NT2/D1 (cell line): ENCODE results near the gene HSD17B8.

Experiments used
- DNase-seq: peaks from one replicate; pipeline ENCODE4 v3.0.0-alpha.2; 2011; ENCODE audit warnings: low read depth, low spot score
- H3K27me3 ChIP-seq: 2 replicates; pipeline ENCODE4 v1.6.0; 2011; ENCODE audit warnings: mild to moderate bottlenecking; ENCODE audit not compliant: insufficient read length, insufficient read depth
- H3K36me3 ChIP-seq: 2 replicates; pipeline ENCODE4 v1.6.1; 2011; ENCODE audit warnings: mild to moderate bottlenecking, low read length, mixed read lengths; ENCODE audit not compliant: insufficient read depth, insufficient read length
- H3K4me1 ChIP-seq: 2 replicates; pipeline ENCODE4 v1.5.1; 2011; ENCODE audit not compliant: insufficient read depth, insufficient read length
- H3K4me3 ChIP-seq: 2 replicates; pipeline ENCODE4 v1.5.1; 2011; ENCODE audit warnings: low read depth; ENCODE audit not compliant: insufficient read length
- H3K9ac ChIP-seq: 2 replicates; pipeline ENCODE4 v1.6.0; 2011; ENCODE audit warnings: low read depth; ENCODE audit not compliant: insufficient read length
- H3K9me3 ChIP-seq: 2 replicates; pipeline ENCODE4 v1.5.1; 2011; ENCODE audit warnings: mild to moderate bottlenecking, low read length; ENCODE audit not compliant: insufficient read depth
- SUZ12 ChIP-seq: IDR thresholded peaks from 2 replicates; pipeline ENCODE4 v1.6.1; 2011; ENCODE audit not compliant: insufficient read length, insufficient read depth; ENCODE audit errors: extremely low read depth
- YY1 ChIP-seq: IDR thresholded peaks from 2 replicates; pipeline ENCODE4 v1.6.1; 2011; ENCODE audit not compliant: insufficient read length, insufficient read depth
- ZNF274 ChIP-seq: IDR thresholded peaks from 2 replicates; pipeline ENCODE4 v1.6.1; 2011; ENCODE audit warnings: mild to moderate bottlenecking, low read depth, low read length

Gene HSD17B8

GRCh38 chr6:33194431-33194979, 9.9 kb upstream of the HSD17B8 start:
- Histone ChIP-seq H3K4me3 (no peak overlapping the region), H3K9me3 (no peaks in the 10 kb centered on the region), H3K4me1 (peaks cover 7% of the 10 kb centered on the region), H3K36me3 (peaks cover 27% of the 10 kb centered on the region), H3K9ac (no peak overlapping the region), H3K27me3 (peaks cover 30% of the 10 kb centered on the region)
- no peak for DNase-seq
- TF ChIP-seq ZNF274 (no peak), SUZ12 (no peak), YY1 (no peak)

- H3K27me3 ChIP-seq, result peaks cover 24% of the 10 kb centered on the region
- peaks cover 7% of the 10 kb centered on the region for H3K4me1 ChIP-seq
- DNase-seq, result no peak
- TF ChIP-seq SUZ12 (no peak), YY1 (no peak), ZNF274 (no peak)
- H3K9ac ChIP-seq, result no peak overlapping the region
- H3K36me3 ChIP-seq, result peaks cover 27% of the 10 kb centered on the region
- H3K9me3 ChIP-seq, result no peaks in the 10 kb centered on the region
- H3K4me3 ChIP-seq, result no peak overlapping the region
Measured at GRCh38 chr6:33195304-33196165, 8.9 kb upstream of the HSD17B8 start.

GRCh38 chr6:33197431-33198048, 6.9 kb upstream of the HSD17B8 start:
- Histone ChIP-seq H3K4me3 (no peak overlapping the region), H3K36me3 (peaks cover 41% of the 10 kb centered on the region), H3K9me3 (no peaks in the 10 kb centered on the region), H3K4me1 (peaks cover 2% of the 10 kb centered on the region), H3K27me3 (peaks cover 5% of the 10 kb centered on the region), H3K9ac (no peak overlapping the region)
- TF ChIP-seq ZNF274 (no peak), SUZ12 (no peak), YY1 (no peak)
- no peak for DNase-seq

- no peaks in the 10 kb centered on the region for H3K9me3 ChIP-seq
- no peak overlapping the region for H3K4me3 ChIP-seq
- TF ChIP-seq ZNF274 (no peak), YY1 (no peak), SUZ12 (no peak)
- DNase-seq, result no peak
- H3K27me3 ChIP-seq, result no peaks in the 10 kb centered on the region
- H3K9ac ChIP-seq, result no peak overlapping the region
- peaks cover 48% of the 10 kb centered on the region for H3K36me3 ChIP-seq
- peaks cover 2% of the 10 kb centered on the region for H3K4me1 ChIP-seq
Measured at GRCh38 chr6:33198159-33198852, 6.1 kb upstream of the HSD17B8 start.

- Histone ChIP-seq H3K27me3 (no peaks in the 10 kb centered on the region), H3K36me3 (peaks cover 55% of the 10 kb centered on the region), H3K9me3 (no peaks in the 10 kb centered on the region), H3K4me1 (peaks cover 4% of the 10 kb centered on the region), H3K9ac (peak overlapping the region; percentile 87), H3K4me3 (no peak overlapping the region)
- DNase-seq, result no peak
- TF ChIP-seq YY1 (no peak), ZNF274 (no peak), SUZ12 (no peak)
Measured at GRCh38 chr6:33198853-33199436, 5.5 kb upstream of the HSD17B8 start.

- H3K27me3 ChIP-seq, result no peaks in the 10 kb centered on the region
- peaks cover 4% of the 10 kb centered on the region for H3K4me1 ChIP-seq
- no peak for DNase-seq
- H3K4me3 ChIP-seq, result peak overlapping the region; percentile 95
- TF ChIP-seq YY1 (no peak), SUZ12 (no peak), ZNF274 (no peak)
- H3K9me3 ChIP-seq, result no peaks in the 10 kb centered on the region
- H3K36me3 ChIP-seq, result peaks cover 50% of the 10 kb centered on the region
- H3K9ac ChIP-seq, result peak overlapping the region; percentile 87
Measured at GRCh38 chr6:33199687-33200218, 4.7 kb upstream of the HSD17B8 start.
